Endodermal cell (in vitro differentiated cells): ENCODE data around the gene FMNL2. TPM values are rescaled to one million over a fixed set of nuclear protein-coding genes. Genes with fewer than 3 reads are reported as not detected.

Source experiments
- DNase-seq: peaks from one replicate; pipeline ENCODE4 v3.0.0-alpha.2; 2017
- H3K27ac ChIP-seq: 2 replicates; pipeline ENCODE4 v1.5.1; 2013; ENCODE audit warnings: mild to moderate bottlenecking, low read depth, low read length, moderate library complexity
- H3K27me3 ChIP-seq: 2 replicates; pipeline ENCODE4 v1.6.1; 2013; ENCODE audit warnings: mild to moderate bottlenecking, low read length, moderate library complexity; ENCODE audit not compliant: insufficient read depth, control insufficient read depth, poor library complexity, severe bottlenecking
- H3K36me3 ChIP-seq: 2 replicates; pipeline ENCODE4 v1.7.0; 2013; ENCODE audit warnings: mild to moderate bottlenecking, low read length, moderate library complexity; ENCODE audit not compliant: control insufficient read depth, insufficient read depth
- H3K4me1 ChIP-seq: one replicate; pipeline ENCODE4 v1.7.0; 2013; ENCODE audit warnings: low read length; ENCODE audit not compliant: control insufficient read depth, insufficient read depth
- H3K4me3 ChIP-seq: 2 replicates; pipeline ENCODE4 v1.5.1; 2013; ENCODE audit warnings: mild to moderate bottlenecking, low read length, moderate library complexity
- H3K9ac ChIP-seq: 2 replicates; pipeline ENCODE4 v1.6.1; 2013; ENCODE audit warnings: mild to moderate bottlenecking, low read length, moderate library complexity; ENCODE audit not compliant: poor library complexity, severe bottlenecking; ENCODE audit errors: extremely low read depth
- H3K9me3 ChIP-seq: 2 replicates; pipeline ENCODE4 v1.6.1; 2013; ENCODE audit warnings: mild to moderate bottlenecking, low read length, moderate library complexity; ENCODE audit not compliant: control insufficient read depth
- H3K27ac Mint-ChIP-seq: 2 replicates; pipeline ENCODE4 v1.8.0; 2020; ENCODE audit warnings: mixed read lengths
- H3K27me3 Mint-ChIP-seq: 2 replicates; pipeline ENCODE4 v1.8.0; 2021; ENCODE audit warnings: mild to moderate bottlenecking, mixed read lengths; ENCODE audit not compliant: insufficient read depth
- H3K36me3 Mint-ChIP-seq: 2 replicates; pipeline ENCODE4 v1.8.0; 2020; ENCODE audit warnings: low read depth, mixed read lengths
- H3K4me1 Mint-ChIP-seq: 2 replicates; pipeline ENCODE4 v1.8.0; 2020; ENCODE audit warnings: mixed read lengths
- H3K4me3 Mint-ChIP-seq: 2 replicates; pipeline ENCODE4 v1.8.0; 2020; ENCODE audit warnings: mild to moderate bottlenecking, moderate library complexity, mixed read lengths
- H3K9me3 Mint-ChIP-seq: 2 replicates; pipeline ENCODE4 v1.8.0; 2020; ENCODE audit warnings: mild to moderate bottlenecking, mixed read lengths
- CTCF ChIP-seq: fragments of 200-600 bp; sonication (generic); conservative IDR thresholded peaks from 2 replicates; pipeline ENCODE4 v1.5.0; 2021; ENCODE audit warnings: antibody characterized with exemption, mild to moderate bottlenecking
- WGBS, 2 experiments: methylation state at CpG; one replicate each; pipeline versions ENCODE4 v1.1.5 to v1.1.7; 2013; ENCODE audit warnings: missing lambda C conversion rate in 2 of 2, mixed read lengths in 1 of 2; ENCODE audit not compliant: insufficient coverage in 1 of 2, insufficient read length in 1 of 2; 5-methylcytosine and 5-hydroxymethylcytosine counted together
- total RNA-seq, 2 donors: library from RNA; stranded (reverse); fragmentation: NEBNext Ultra II Directional in 1 of 2; extraction: Animal tissue kit (Norgen Biotek cat#: 25700) in 1 of 2; gene quantifications; 2 replicates in 1 of 2; 3 replicates in 1 of 2; pipeline ENCODE4 v1.2.1, GENCODE V29; 2021

FMNL2 gene
- total RNA-seq, 2 donors from 2014 or later, result 49.4 to 51.8 TPM

- Histone ChIP-seq H3K9ac (no peak overlapping the region), H3K27ac (no peak overlapping the region), H3K4me1 (no peaks in the 10 kb centered on the region), H3K9me3 (no peaks in the 10 kb centered on the region), H3K36me3 (peaks cover 4% of the 10 kb centered on the region), H3K4me3 (no peak overlapping the region), H3K27me3 (no peaks in the 10 kb centered on the region)
- Mint-ChIP-seq H3K4me3 (no peak overlapping the region), H3K27me3 (no peaks in the 10 kb centered on the region), H3K36me3 (peaks cover 11% of the 10 kb centered on the region), H3K27ac (no peak overlapping the region), H3K4me1 (no peaks in the 10 kb centered on the region), H3K9me3 (no peaks in the 10 kb centered on the region)
- 78 to 89% methylated on average over 1 to 3 of the region's 3 CpGs for WGBS, 2 experiments
- DNase-seq, result no peak
- no peak for TF ChIP-seq CTCF
These were observed 259.8 kb downstream of the FMNL2 start for GRCh38 chr2:152594792-152595191.

- Mint-ChIP-seq H3K36me3 (peaks cover 6% of the 10 kb centered on the region), H3K4me3 (no peak overlapping the region), H3K27me3 (no peaks in the 10 kb centered on the region), H3K27ac (no peak overlapping the region), H3K4me1 (no peaks in the 10 kb centered on the region), H3K9me3 (no peaks in the 10 kb centered on the region)
- H3K27ac ChIP-seq, result peak overlapping the region; percentile 80
- no peak for DNase-seq
- H3K27me3 ChIP-seq, result no peaks in the 10 kb centered on the region
- H3K4me3 ChIP-seq, result no peak overlapping the region
- 95 to 98% methylated on average over 8 to 9 of the region's 9 CpGs for WGBS, 2 experiments
- H3K36me3 ChIP-seq, result no peaks in the 10 kb centered on the region
- TF ChIP-seq CTCF, result no peak
- H3K4me1 ChIP-seq, result no peaks in the 10 kb centered on the region
- H3K9ac ChIP-seq, result no peak overlapping the region
- H3K9me3 ChIP-seq, result no peaks in the 10 kb centered on the region
These were observed 264.2 kb downstream of the FMNL2 start for GRCh38 chr2:152598975-152599759.

GRCh38 chr2:152600051-152600657 is 265.2 kb downstream of the FMNL2 start:
- Histone ChIP-seq H3K27me3 (no peaks in the 10 kb centered on the region), H3K36me3 (no peaks in the 10 kb centered on the region), H3K27ac (peak overlapping the region; percentile 80), H3K9me3 (no peaks in the 10 kb centered on the region), H3K4me3 (no peak overlapping the region), H3K4me1 (no peaks in the 10 kb centered on the region), H3K9ac (no peak overlapping the region)
- Mint-ChIP-seq H3K4me1 (no peaks in the 10 kb centered on the region), H3K27me3 (no peaks in the 10 kb centered on the region), H3K9me3 (no peaks in the 10 kb centered on the region), H3K27ac (no peak overlapping the region), H3K36me3 (peaks cover 5% of the 10 kb centered on the region), H3K4me3 (no peak overlapping the region)
- 67 to 85% methylated on average over 2 to 6 of the region's 6 CpGs for WGBS, 2 experiments
- DNase-seq, result no peak
- TF ChIP-seq CTCF, result no peak
